ENCODE results near the gene ATP2B2. TPM values are rescaled to one million over a fixed set of nuclear protein-coding genes. Genes with fewer than 3 reads are reported as not detected.
A peak's percentile ranks its signal among the peaks of the same experiment; 100 is the strongest.

The ATP2B2 gene
- total and polyA plus RNA-seq, 2 donors (not counting 1 experiment from before 2014, with no cell fraction given): not detected

DNA sequence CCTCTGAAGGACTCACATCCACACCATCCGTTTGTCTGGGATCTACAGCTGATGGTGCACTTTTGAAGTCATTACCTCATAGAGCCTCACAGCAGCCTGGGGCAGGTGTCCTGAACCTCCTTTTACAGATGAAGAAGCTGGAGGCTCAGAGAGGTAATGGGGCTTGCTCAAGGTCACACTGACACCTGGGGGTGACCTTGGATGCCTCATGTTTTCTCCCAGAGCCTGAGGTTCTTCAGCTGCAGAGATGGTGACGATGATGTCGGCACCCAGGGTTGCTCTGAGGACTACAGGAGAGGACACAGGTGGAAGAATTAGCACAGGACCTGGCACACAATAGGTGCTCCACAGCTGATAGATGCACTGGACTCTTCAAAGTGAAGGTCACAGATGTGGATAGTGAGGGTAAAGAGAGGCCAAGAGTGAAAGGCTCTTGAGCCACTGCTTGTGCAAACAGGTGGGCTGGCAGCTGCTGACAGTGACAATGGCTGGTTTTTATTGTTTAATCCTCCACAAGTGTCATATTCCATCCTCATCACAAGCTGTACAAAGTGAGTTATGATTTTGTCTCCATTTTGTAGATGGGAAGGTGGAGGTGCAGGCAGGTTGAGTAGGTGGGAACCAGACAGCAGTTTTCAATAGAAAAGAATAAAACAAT, 17.4 kb upstream of the ATP2B2 start:
- 75% methylated on average over 3 of the region's 3 CpGs for WGBS (ENCODE audit: insufficient coverage)
- ATAC-seq (ENCODE audit: low read depth) (no peak), DNase-seq (peak; percentile 42)
- H3K9ac ChIP-seq (ENCODE audit: low read length): no peak overlapping the region
- no peaks in the 10 kb centered on the region for H4K20me1 ChIP-seq (ENCODE audit: control insufficient read depth, insufficient read depth, low read length, poor library complexity, severe bottlenecking)
- H2AFZ ChIP-seq (ENCODE audit: insufficient read depth, low read depth, low read length, poor library complexity, severe bottlenecking): no peak overlapping the region
- Mint-ChIP-seq H3K9me3 (ENCODE audit: insufficient read depth) (no peaks in the 10 kb centered on the region), H3K27me3 (peaks cover 62% of the 10 kb centered on the region), H3K4me1 (peaks cover 10% of the 10 kb centered on the region), H3K27ac (no peak overlapping the region), H3K4me3 (no peak overlapping the region)
- no peak overlapping the region for H3K4me3 ChIP-seq (ENCODE audit: control extremely low read depth in 1 of 5, extremely low read depth in 1 of 5, insufficient read depth in 1 of 5, low read depth in 2 of 5, low read length in 4 of 5)
- no peak for TF ChIP-seq EZH2 (IDR thresholded peaks at IDR 0.05; ENCODE audit: borderline replicate concordance, insufficient read depth, low read depth, low read length, poor library complexity, severe bottlenecking)
- TF ChIP-seq, protein P1, sequence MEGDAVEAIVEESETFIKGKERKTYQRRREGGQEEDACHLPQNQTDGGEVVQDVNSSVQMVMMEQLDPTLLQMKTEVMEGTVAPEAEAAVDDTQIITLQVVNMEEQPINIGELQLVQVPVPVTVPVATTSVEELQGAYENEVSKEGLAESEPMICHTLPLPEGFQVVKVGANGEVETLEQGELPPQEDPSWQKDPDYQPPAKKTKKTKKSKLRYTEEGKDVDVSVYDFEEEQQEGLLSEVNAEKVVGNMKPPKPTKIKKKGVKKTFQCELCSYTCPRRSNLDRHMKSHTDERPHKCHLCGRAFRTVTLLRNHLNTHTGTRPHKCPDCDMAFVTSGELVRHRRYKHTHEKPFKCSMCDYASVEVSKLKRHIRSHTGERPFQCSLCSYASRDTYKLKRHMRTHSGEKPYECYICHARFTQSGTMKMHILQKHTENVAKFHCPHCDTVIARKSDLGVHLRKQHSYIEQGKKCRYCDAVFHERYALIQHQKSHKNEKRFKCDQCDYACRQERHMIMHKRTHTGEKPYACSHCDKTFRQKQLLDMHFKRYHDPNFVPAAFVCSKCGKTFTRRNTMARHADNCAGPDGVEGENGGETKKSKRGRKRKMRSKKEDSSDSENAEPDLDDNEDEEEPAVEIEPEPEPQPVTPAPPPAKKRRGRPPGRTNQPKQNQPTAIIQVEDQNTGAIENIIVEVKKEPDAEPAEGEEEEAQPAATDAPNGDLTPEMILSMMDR (IDR thresholded peaks at IDR 0.05): no peak
- ChIA-PET CTCF (interaction anchor here (0.7 to 2.2 kb wide), 9 partner anchors 10 to 201 kb away, joined by 3 to 17 read pairs (median 3); no protein-coding TSS in a partner anchor), POLR2A (interaction anchor here (0.6 kb wide), 1 partner anchor 100 kb away, joined by 9 read pairs; no protein-coding TSS in a partner anchor)
- H3K79me2 ChIP-seq (ENCODE audit: control insufficient read depth, insufficient read depth, low read length): no peaks in the 10 kb centered on the region
- H3K4me1 ChIP-seq (ENCODE audit: control insufficient read depth in 2 of 2, insufficient read depth in 2 of 2, low read length in 2 of 2): peaks cover 0 to 8% of the 10 kb centered on the region in 2 donors
- intact Hi-C loops (cut with micrococcal nuclease): no loop called here
- H3K4me2 ChIP-seq (replicated peaks; ENCODE audit: low read depth, low read length, poor library complexity, severe bottlenecking): no peak overlapping the region
- no peaks in the 10 kb centered on the region for H3K9me3 ChIP-seq (ENCODE audit: control extremely low read depth in 1 of 3, control insufficient read depth in 2 of 3, insufficient read depth in 1 of 3, low read length in 2 of 3)
- H3K27me3 ChIP-seq (replicated peaks in 1 of 4; ENCODE audit: control extremely low read depth in 1 of 4, control insufficient read depth in 3 of 4, insufficient read depth in 4 of 4, low read length in 3 of 4): peaks cover 0 to 30% (median 6%) of the 10 kb centered on the region in 4 experiments
- no peak overlapping the region for H3K27ac ChIP-seq (ENCODE audit: low read length in 2 of 2)
- H3K36me3 ChIP-seq (replicated peaks in 1 of 2; ENCODE audit: control extremely low read depth in 1 of 2, control insufficient read depth in 1 of 2, extremely low read depth in 1 of 2, insufficient read depth in 2 of 2, low read length in 1 of 2): no peaks in the 10 kb centered on the region

DNA sequence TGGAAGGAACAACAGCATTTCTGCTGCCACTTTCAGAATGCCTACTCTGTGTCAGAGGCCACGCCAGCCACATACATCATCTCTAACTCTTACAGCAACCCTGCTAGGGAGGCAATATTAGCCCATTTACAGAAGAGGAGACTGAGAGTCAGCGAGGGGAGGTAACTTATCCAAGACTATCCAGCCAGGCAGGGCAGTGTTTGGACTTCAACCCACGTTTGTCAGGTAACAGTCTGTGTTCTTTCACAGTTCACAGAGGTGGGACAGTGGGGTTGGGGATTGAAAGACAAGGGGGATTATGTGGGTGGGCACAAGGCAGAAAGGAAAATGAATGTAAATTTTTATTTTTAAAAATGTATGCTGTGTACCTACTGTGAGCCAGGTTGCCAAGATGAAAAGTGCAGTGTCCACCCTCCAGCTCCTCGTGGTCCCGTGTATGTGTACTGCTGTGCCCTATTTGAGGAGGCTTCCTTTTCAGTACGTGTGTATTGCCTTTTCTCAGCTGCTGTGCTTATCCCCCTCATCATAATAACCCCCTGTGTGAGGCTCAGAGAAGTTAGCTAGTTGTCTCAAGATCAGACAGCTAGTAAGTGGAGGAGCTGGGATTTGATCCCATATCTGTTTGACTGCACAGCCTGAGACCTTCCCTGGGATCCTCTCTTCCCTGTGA, 16.5 kb upstream of the ATP2B2 start:
- no peak for DNase-seq
- TF ChIP-seq, protein P1 (IDR thresholded peaks at IDR 0.05): no peak
- no peak for TF ChIP-seq EZH2 (IDR thresholded peaks at IDR 0.05; ENCODE audit: borderline replicate concordance, insufficient read depth, low read depth, low read length, poor library complexity, severe bottlenecking)
- Mint-ChIP-seq H3K4me3 (no peak overlapping the region), H3K27me3 (peaks cover 58% of the 10 kb centered on the region), H3K27ac (no peak overlapping the region), H3K9me3 (ENCODE audit: insufficient read depth) (no peaks in the 10 kb centered on the region), H3K4me1 (peaks cover 14% of the 10 kb centered on the region)
- Histone ChIP-seq H2AFZ (ENCODE audit: insufficient read depth, low read depth, low read length, poor library complexity, severe bottlenecking) (no peak overlapping the region), H3K9me3 (ENCODE audit: control extremely low read depth in 1 of 3, control insufficient read depth in 2 of 3, insufficient read depth in 1 of 3, low read length in 2 of 3) (no peaks in the 10 kb centered on the region), H3K4me3 (ENCODE audit: control extremely low read depth in 1 of 5, extremely low read depth in 1 of 5, insufficient read depth in 1 of 5, low read depth in 2 of 5, low read length in 4 of 5) (no peak overlapping the region), H3K4me2 (replicated peaks; ENCODE audit: low read depth, low read length, poor library complexity, severe bottlenecking) (no peak overlapping the region), H3K79me2 (ENCODE audit: control insufficient read depth, insufficient read depth, low read length) (no peaks in the 10 kb centered on the region), H3K36me3 (replicated peaks in 1 of 2; ENCODE audit: control extremely low read depth in 1 of 2, control insufficient read depth in 1 of 2, extremely low read depth in 1 of 2, insufficient read depth in 2 of 2, low read length in 1 of 2) (no peaks in the 10 kb centered on the region), H3K27me3 (replicated peaks in 1 of 4; ENCODE audit: control extremely low read depth in 1 of 4, control insufficient read depth in 3 of 4, insufficient read depth in 4 of 4, low read length in 3 of 4) (peaks cover 0 to 24% (median 6%) of the 10 kb centered on the region in 4 experiments), H3K4me1 (ENCODE audit: control insufficient read depth in 2 of 2, insufficient read depth in 2 of 2, low read length in 2 of 2) (peaks cover 0 to 8% of the 10 kb centered on the region in 2 donors), H3K9ac (ENCODE audit: low read length) (no peak overlapping the region), H4K20me1 (ENCODE audit: control insufficient read depth, insufficient read depth, low read length, poor library complexity, severe bottlenecking) (no peaks in the 10 kb centered on the region), H3K27ac (ENCODE audit: low read length in 2 of 2) (no peak overlapping the region)
- WGBS (ENCODE audit: insufficient coverage): 70% methylated on average over 2 of the region's 6 CpGs
- ChIA-PET POLR2A (no interaction called here), CTCF (interaction anchor here (1.0 to 2.2 kb wide), 5 partner anchors 140 to 200 kb away, joined by 3 to 17 read pairs (median 5); no protein-coding TSS in a partner anchor)
- intact Hi-C loops (cut with micrococcal nuclease): no loop called here
- no peak for ATAC-seq (ENCODE audit: low read depth)

Measured in B cell (primary cell).